Endothelial cell (in vitro differentiated cells): Measurements from ENCODE around the gene WFDC6. TPM values are rescaled to one million over a fixed set of nuclear protein-coding genes. Genes with fewer than 3 reads are reported as not detected.

Experiments used
- DNase-seq: peaks from one replicate; pipeline ENCODE4 v3.0.0; 2021; ENCODE audit warnings: low spot score
- H3K27ac Mint-ChIP-seq: one replicate; pipeline ENCODE4 v1.8.0; 2021; ENCODE audit warnings: mixed read lengths, inconsistent platforms; ENCODE audit not compliant: unreplicated experiment
- H3K27me3 Mint-ChIP-seq: one replicate; pipeline ENCODE4 v1.8.0; 2021; ENCODE audit warnings: mild to moderate bottlenecking, moderate library complexity, mixed read lengths, inconsistent platforms; ENCODE audit not compliant: unreplicated experiment
- H3K36me3 Mint-ChIP-seq: one replicate; pipeline ENCODE4 v1.8.0; 2021; ENCODE audit warnings: mild to moderate bottlenecking, low read depth, mixed read lengths, inconsistent platforms; ENCODE audit not compliant: unreplicated experiment
- H3K4me1 Mint-ChIP-seq: one replicate; pipeline ENCODE4 v1.8.0; 2021; ENCODE audit warnings: mild to moderate bottlenecking, mixed read lengths, inconsistent platforms; ENCODE audit not compliant: unreplicated experiment
- H3K4me3 Mint-ChIP-seq: one replicate; pipeline ENCODE4 v1.8.0; 2021; ENCODE audit warnings: mild to moderate bottlenecking, mixed read lengths, inconsistent platforms; ENCODE audit not compliant: unreplicated experiment
- H3K9me3 Mint-ChIP-seq: one replicate; pipeline ENCODE4 v1.8.0; 2021; ENCODE audit warnings: mixed read lengths, inconsistent platforms; ENCODE audit not compliant: unreplicated experiment
- CTCF ChIP-seq: fragments of 200-600 bp; sonication (generic); IDR thresholded peaks from one replicate; pipeline ENCODE4 v1.5.0; 2021; ENCODE audit warnings: antibody characterized with exemption; ENCODE audit not compliant: unreplicated experiment
- total RNA-seq: library from RNA; stranded (reverse); fragmentation: NEBNext Ultra II Directional; extraction: Animal tissue kit (Norgen Biotek cat#: 25700); gene quantifications from one replicate; pipeline ENCODE4 v1.2.1, GENCODE V29; 2021; ENCODE audit not compliant: unreplicated experiment

WFDC6 gene
- total RNA-seq, 1 donor from 2014 or later = not detected

DNA sequence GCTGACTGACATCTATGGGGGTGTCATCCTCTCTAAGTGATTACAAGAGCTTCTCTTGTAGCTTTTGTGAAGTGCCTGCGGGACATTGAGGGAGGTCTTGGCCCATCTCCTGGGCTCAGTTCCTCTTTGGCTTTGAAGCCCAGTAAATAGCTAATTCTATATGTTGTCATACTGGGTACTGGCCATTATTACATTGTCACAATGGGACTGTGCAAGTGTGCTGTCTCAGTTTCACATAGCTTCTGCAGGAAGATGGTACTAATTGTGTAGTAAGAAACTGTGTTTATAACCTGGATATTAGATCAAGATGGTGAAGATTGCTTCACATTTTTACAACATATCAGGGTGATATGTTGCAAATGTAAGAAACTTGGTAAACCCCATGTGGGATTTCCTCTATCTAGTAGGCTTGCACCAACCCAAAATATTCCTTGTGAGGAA is 43.8 kb downstream of the WFDC6 start:
- H3K9me3 Mint-ChIP-seq = no peaks in the 10 kb centered on the region
- H3K27ac Mint-ChIP-seq = no peak overlapping the region
- H3K36me3 Mint-ChIP-seq = no peaks in the 10 kb centered on the region
- no peak overlapping the region for H3K4me3 Mint-ChIP-seq
- no peak for DNase-seq
- no peaks in the 10 kb centered on the region for H3K4me1 Mint-ChIP-seq
- peaks cover 4% of the 10 kb centered on the region for H3K27me3 Mint-ChIP-seq
- no peak for TF ChIP-seq CTCF

- no peaks in the 10 kb centered on the region for H3K9me3 Mint-ChIP-seq
- TF ChIP-seq CTCF = no peak
- DNase-seq = no peak
- no peak overlapping the region for H3K27ac Mint-ChIP-seq
- no peaks in the 10 kb centered on the region for H3K36me3 Mint-ChIP-seq
- H3K4me3 Mint-ChIP-seq = no peak overlapping the region
- H3K4me1 Mint-ChIP-seq = no peaks in the 10 kb centered on the region
- H3K27me3 Mint-ChIP-seq = peaks cover 2% of the 10 kb centered on the region
These were observed 50.2 kb downstream of the WFDC6 start for GRCh38 chr20:45489083-45489531.

- TF ChIP-seq CTCF = peak; percentile 56
These were observed 52.0 kb downstream of the WFDC6 start for GRCh38 chr20:45487231-45487635.

GRCh38 chr20:45485388-45485787 is 53.9 kb downstream of the WFDC6 start:
- no peak overlapping the region for H3K27ac Mint-ChIP-seq
- no peaks in the 10 kb centered on the region for H3K9me3 Mint-ChIP-seq
- H3K36me3 Mint-ChIP-seq = no peaks in the 10 kb centered on the region
- H3K4me3 Mint-ChIP-seq = no peak overlapping the region
- TF ChIP-seq CTCF = no peak
- H3K4me1 Mint-ChIP-seq = no peaks in the 10 kb centered on the region
- H3K27me3 Mint-ChIP-seq = no peaks in the 10 kb centered on the region
- DNase-seq = no peak

More at GRCh38 chr20:45487231-45487635, 52.0 kb downstream of the WFDC6 start:
- Mint-ChIP-seq H3K27ac (no peak overlapping the region), H3K4me1 (no peaks in the 10 kb centered on the region), H3K4me3 (no peak overlapping the region), H3K27me3 (no peaks in the 10 kb centered on the region), H3K9me3 (no peaks in the 10 kb centered on the region), H3K36me3 (no peaks in the 10 kb centered on the region)
- peak; percentile 28 for DNase-seq

DNA sequence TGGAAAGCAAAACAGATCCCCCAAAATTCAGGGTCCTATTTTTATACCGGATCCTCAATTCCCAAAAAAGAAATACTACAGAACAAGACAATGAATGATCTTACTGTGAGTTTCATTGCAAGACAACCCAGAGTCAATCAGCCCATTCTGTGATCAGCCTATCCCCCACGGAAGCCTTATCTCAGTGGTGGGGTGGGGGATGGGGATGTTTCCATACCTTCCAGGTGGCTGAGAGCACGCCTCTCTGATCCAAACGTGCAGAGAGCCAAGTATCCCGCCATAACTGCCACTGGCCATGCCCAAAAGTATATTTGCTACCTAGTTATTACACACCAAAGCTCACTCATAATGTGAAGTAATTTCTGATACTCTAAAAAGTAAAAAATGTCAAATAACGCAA is 54.6 kb downstream of the WFDC6 start:
- Mint-ChIP-seq H3K4me1 (no peaks in the 10 kb centered on the region), H3K9me3 (no peaks in the 10 kb centered on the region), H3K36me3 (no peaks in the 10 kb centered on the region), H3K27me3 (peaks cover 3% of the 10 kb centered on the region), H3K27ac (no peak overlapping the region), H3K4me3 (no peak overlapping the region)
- DNase-seq = no peak
- no peak for TF ChIP-seq CTCF

Other genes with a start within 250 kb of the WFDC6 start
- not detected for gene RBPJL, start 232.6 kb downstream of the WFDC6 start, total RNA-seq
- gene MATN4, start 231.2 kb downstream of the WFDC6 start, total RNA-seq = not detected
- 7.4 TPM for gene SDC4, start 191.1 kb downstream of the WFDC6 start, total RNA-seq
- gene SYS1, start 176.3 kb downstream of the WFDC6 start, total RNA-seq = 20.0 TPM
- not detected for gene TP53TG5, start 161.2 kb downstream of the WFDC6 start, total RNA-seq
- 2.0 TPM for gene DBNDD2, start 131.2 kb downstream of the WFDC6 start, total RNA-seq
- gene PIGT, start 123.3 kb downstream of the WFDC6 start, total RNA-seq = 68.6 TPM
- gene WFDC2, start 69.7 kb downstream of the WFDC6 start, total RNA-seq = 4.6 TPM
- gene SPINT3, start 23.9 kb downstream of the WFDC6 start, total RNA-seq = not detected
- not detected for gene EPPIN, start 7.9 kb upstream of the WFDC6 start, total RNA-seq
- gene WFDC8, start 39.8 kb upstream of the WFDC6 start, total RNA-seq = not detected
- not detected for gene WFDC10A, start 90.3 kb upstream of the WFDC6 start, total RNA-seq
- not detected for gene WFDC9, start 91.8 kb upstream of the WFDC6 start, total RNA-seq
- gene WFDC11, start 130.8 kb upstream of the WFDC6 start, total RNA-seq = not detected
- not detected for gene WFDC13, start 162.6 kb upstream of the WFDC6 start, total RNA-seq
- gene WFDC10B, start 165.5 kb upstream of the WFDC6 start, total RNA-seq = not detected
- not detected for gene SPINT4, start 182.9 kb upstream of the WFDC6 start, total RNA-seq